ENCODE data around the gene F13B.

The F13B gene

GRCh38 chr1:197065559-197065958, 1.5 kb downstream of the F13B start:
- Histone ChIP-seq H3K4me1 (ENCODE audit: low read depth, poor library complexity, severe bottlenecking) (no peaks in the 10 kb centered on the region), H3K79me2 (ENCODE audit: insufficient read depth, low read depth) (no peaks in the 10 kb centered on the region), H3K36me3 (ENCODE audit: insufficient read depth) (no peaks in the 10 kb centered on the region), H3K27me3 (ENCODE audit: insufficient read depth, low read depth) (no peaks in the 10 kb centered on the region), H4K20me1 (ENCODE audit: insufficient read depth) (no peaks in the 10 kb centered on the region), H2AFZ (ENCODE audit: low read depth) (no peak overlapping the region), H3K9ac (no peak overlapping the region), H3K4me3 (IDR thresholded peaks at IDR 0.05; ENCODE audit: insufficient read depth, low read depth, low read length) (no peak overlapping the region), H3K27ac (no peak overlapping the region), H3K4me2 (no peak overlapping the region)
- no peak for TF ChIP-seq CTCF (conservative IDR thresholded peaks at IDR 0.05; ENCODE audit: low read depth, low read length)

GRCh38 chr1:197063212-197063611, 3.8 kb downstream of the F13B start:
- no peaks in the 10 kb centered on the region for H3K27me3 ChIP-seq (ENCODE audit: insufficient read depth, low read depth)
- no peak overlapping the region for H2AFZ ChIP-seq (ENCODE audit: low read depth)
- H4K20me1 ChIP-seq (ENCODE audit: insufficient read depth): no peaks in the 10 kb centered on the region
- TF ChIP-seq CTCF (conservative IDR thresholded peaks at IDR 0.05; ENCODE audit: low read depth, low read length): no peak
- no peaks in the 10 kb centered on the region for H3K36me3 ChIP-seq (ENCODE audit: insufficient read depth)
- H3K4me2 ChIP-seq: no peak overlapping the region
- no peak overlapping the region for H3K4me3 ChIP-seq (IDR thresholded peaks at IDR 0.05; ENCODE audit: insufficient read depth, low read depth, low read length)
- H3K79me2 ChIP-seq (ENCODE audit: insufficient read depth, low read depth): no peaks in the 10 kb centered on the region
- H3K9ac ChIP-seq: no peak overlapping the region
- no peaks in the 10 kb centered on the region for H3K4me1 ChIP-seq (ENCODE audit: low read depth, poor library complexity, severe bottlenecking)
- no peak overlapping the region for H3K27ac ChIP-seq

GRCh38 chr1:197062692-197063091, 4.4 kb downstream of the F13B start:
- no peaks in the 10 kb centered on the region for H3K27me3 ChIP-seq (ENCODE audit: insufficient read depth, low read depth)
- no peaks in the 10 kb centered on the region for H4K20me1 ChIP-seq (ENCODE audit: insufficient read depth)
- H3K4me3 ChIP-seq (IDR thresholded peaks at IDR 0.05; ENCODE audit: insufficient read depth, low read depth, low read length): no peak overlapping the region
- no peak overlapping the region for H3K9ac ChIP-seq
- no peak overlapping the region for H2AFZ ChIP-seq (ENCODE audit: low read depth)
- H3K27ac ChIP-seq: no peak overlapping the region
- no peak for TF ChIP-seq CTCF (conservative IDR thresholded peaks at IDR 0.05; ENCODE audit: low read depth, low read length)
- H3K4me1 ChIP-seq (ENCODE audit: low read depth, poor library complexity, severe bottlenecking): no peaks in the 10 kb centered on the region
- no peak overlapping the region for H3K4me2 ChIP-seq
- H3K36me3 ChIP-seq (ENCODE audit: insufficient read depth): no peaks in the 10 kb centered on the region
- no peaks in the 10 kb centered on the region for H3K79me2 ChIP-seq (ENCODE audit: insufficient read depth, low read depth)

GRCh38 chr1:197049100-197049499, 18.0 kb downstream of the F13B start:
- H3K4me3 ChIP-seq (IDR thresholded peaks at IDR 0.05; ENCODE audit: insufficient read depth, low read depth, low read length): no peak overlapping the region
- no peaks in the 10 kb centered on the region for H4K20me1 ChIP-seq (ENCODE audit: insufficient read depth)
- no peaks in the 10 kb centered on the region for H3K27me3 ChIP-seq (ENCODE audit: insufficient read depth, low read depth)
- H3K27ac ChIP-seq: no peak overlapping the region
- H3K36me3 ChIP-seq (ENCODE audit: insufficient read depth): no peaks in the 10 kb centered on the region
- no peak overlapping the region for H3K9ac ChIP-seq
- H3K79me2 ChIP-seq (ENCODE audit: insufficient read depth, low read depth): no peaks in the 10 kb centered on the region
- H3K4me1 ChIP-seq (ENCODE audit: low read depth, poor library complexity, severe bottlenecking): no peaks in the 10 kb centered on the region
- no peak for TF ChIP-seq CTCF (conservative IDR thresholded peaks at IDR 0.05; ENCODE audit: low read depth, low read length)
- no peak overlapping the region for H3K4me2 ChIP-seq
- no peak overlapping the region for H2AFZ ChIP-seq (ENCODE audit: low read depth)
